Measurements from ENCODE around the gene CD55. TPM values are rescaled to one million over a fixed set of nuclear protein-coding genes. Genes with fewer than 3 reads are reported as not detected.

CD55 gene
- total RNA-seq, 4 donors from 2014 or later = 138 to 264 (median 197) TPM

GRCh38 chr1:207335138-207335537, 13.7 kb downstream of the CD55 start:
- Histone ChIP-seq H3K27ac (peak overlapping the region; percentile 29), H3K36me3 (peaks cover 58% of the 10 kb centered on the region), H3K9me3 (peaks cover 5% of the 10 kb centered on the region), H3K4me1 (peaks cover 3% of the 10 kb centered on the region), H3K4me3 (no peak overlapping the region), H3K27me3 (no peaks in the 10 kb centered on the region)
- no peak for DNase-seq (ENCODE audit: low spot score in 2 of 2)
- TF ChIP-seq POLR2A (IDR thresholded peaks at IDR 0.05) = no peak
- TF ChIP-seq, protein P1, sequence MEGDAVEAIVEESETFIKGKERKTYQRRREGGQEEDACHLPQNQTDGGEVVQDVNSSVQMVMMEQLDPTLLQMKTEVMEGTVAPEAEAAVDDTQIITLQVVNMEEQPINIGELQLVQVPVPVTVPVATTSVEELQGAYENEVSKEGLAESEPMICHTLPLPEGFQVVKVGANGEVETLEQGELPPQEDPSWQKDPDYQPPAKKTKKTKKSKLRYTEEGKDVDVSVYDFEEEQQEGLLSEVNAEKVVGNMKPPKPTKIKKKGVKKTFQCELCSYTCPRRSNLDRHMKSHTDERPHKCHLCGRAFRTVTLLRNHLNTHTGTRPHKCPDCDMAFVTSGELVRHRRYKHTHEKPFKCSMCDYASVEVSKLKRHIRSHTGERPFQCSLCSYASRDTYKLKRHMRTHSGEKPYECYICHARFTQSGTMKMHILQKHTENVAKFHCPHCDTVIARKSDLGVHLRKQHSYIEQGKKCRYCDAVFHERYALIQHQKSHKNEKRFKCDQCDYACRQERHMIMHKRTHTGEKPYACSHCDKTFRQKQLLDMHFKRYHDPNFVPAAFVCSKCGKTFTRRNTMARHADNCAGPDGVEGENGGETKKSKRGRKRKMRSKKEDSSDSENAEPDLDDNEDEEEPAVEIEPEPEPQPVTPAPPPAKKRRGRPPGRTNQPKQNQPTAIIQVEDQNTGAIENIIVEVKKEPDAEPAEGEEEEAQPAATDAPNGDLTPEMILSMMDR (IDR thresholded peaks at IDR 0.05) = no peak
- no peak for TF ChIP-seq EP300 (IDR thresholded peaks at IDR 0.05)
- no peak for TF ChIP-seq POLR2AphosphoS5 (IDR thresholded peaks at IDR 0.05)
- WGBS = 97% methylated on average over 3 of the region's 3 CpGs

- Histone ChIP-seq H3K9me3 (peaks cover 5% of the 10 kb centered on the region), H3K4me3 (no peak overlapping the region), H3K4me1 (peaks cover 3% of the 10 kb centered on the region), H3K27me3 (no peaks in the 10 kb centered on the region), H3K36me3 (peaks cover 61% of the 10 kb centered on the region), H3K27ac (peak overlapping the region; percentile 29)
- TF ChIP-seq EP300 (IDR thresholded peaks at IDR 0.05) (no peak), POLR2AphosphoS5 (IDR thresholded peaks at IDR 0.05) (peak in 2 of 3 donors; percentile 37 to 95)
- 71% methylated on average over 6 of the region's 6 CpGs for WGBS
- DNase-seq (ENCODE audit: low spot score in 2 of 2) = no peak
These were observed 14.4 kb downstream of the CD55 start for GRCh38 chr1:207335695-207336363.

DNA sequence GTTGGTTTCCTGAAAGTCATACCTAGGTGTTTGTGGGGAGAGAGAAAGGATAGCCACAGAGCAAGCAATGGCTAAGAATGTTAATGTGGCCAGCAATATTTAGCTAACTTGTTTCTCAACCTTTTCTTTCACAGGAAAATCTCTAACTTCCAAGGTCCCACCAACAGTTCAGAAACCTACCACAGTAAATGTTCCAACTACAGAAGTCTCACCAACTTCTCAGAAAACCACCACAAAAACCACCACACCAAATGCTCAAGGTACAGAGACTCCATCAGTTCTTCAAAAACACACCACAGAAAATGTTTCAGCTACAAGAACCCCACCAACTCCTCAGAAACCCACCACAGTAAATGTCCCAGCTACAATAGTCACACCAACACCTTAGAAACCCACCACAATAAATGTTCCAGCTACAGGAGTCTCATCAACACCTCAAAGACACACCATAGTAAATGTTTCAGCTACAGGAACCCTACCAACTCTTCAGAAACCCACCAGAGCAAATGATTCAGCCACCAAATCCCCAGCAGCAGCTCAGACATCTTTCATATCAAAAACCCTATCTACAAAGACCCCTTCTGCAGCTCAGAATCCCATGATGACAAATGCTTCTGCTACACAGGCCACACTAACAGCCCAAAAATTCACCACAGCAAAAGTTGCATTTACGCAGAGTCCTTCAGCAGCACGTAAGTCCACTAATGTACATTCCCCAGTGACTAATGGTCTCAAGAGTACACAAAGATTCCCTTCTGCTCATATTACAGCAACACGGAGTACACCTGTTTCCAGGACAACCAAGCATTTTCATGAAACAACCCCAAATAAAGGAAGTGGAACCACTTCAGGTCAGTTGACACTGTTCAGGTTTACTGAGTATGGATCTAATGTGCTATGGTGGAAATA, 15.3 kb downstream of the CD55 start:
- TF ChIP-seq, protein P1 (IDR thresholded peaks at IDR 0.05) = no peak
- TF ChIP-seq POLR2A (IDR thresholded peaks at IDR 0.05) (no peak), EP300 (IDR thresholded peaks at IDR 0.05) (no peak), POLR2AphosphoS5 (IDR thresholded peaks at IDR 0.05) (no peak)
- H3K9me3 ChIP-seq = peaks cover 5% of the 10 kb centered on the region
- no peaks in the 10 kb centered on the region for H3K27me3 ChIP-seq
- peaks cover 54% of the 10 kb centered on the region for H3K36me3 ChIP-seq
- WGBS = 59% methylated on average over 3 of the region's 3 CpGs
- peaks cover 3% of the 10 kb centered on the region for H3K4me1 ChIP-seq
- H3K27ac ChIP-seq = peak overlapping the region; percentile 29
- DNase-seq (ENCODE audit: low spot score in 2 of 2) = no peak
- no peak overlapping the region for H3K4me3 ChIP-seq

DNA sequence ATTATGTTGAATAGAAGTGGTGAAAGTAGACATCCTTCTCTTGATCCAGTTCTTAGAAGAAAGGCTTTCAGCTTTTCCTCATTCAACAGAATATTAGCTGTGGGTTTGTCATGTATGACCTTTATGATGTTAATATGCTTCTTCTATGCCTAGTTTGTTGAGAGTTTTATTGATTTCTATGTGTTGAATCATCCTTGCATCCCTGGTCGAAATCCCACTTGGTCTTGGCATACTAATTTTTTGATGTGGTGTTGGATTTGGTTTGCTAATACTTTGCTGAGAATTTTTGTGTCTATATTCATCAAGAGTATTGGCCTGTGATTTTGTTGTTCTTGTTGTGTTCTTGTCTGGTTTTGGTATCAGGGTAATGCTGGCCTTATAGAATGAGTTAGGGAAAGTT, 20.9 kb downstream of the CD55 start:
- WGBS = 80% methylated on average over 1 of the region's 1 CpG
- peaks cover 51% of the 10 kb centered on the region for H3K36me3 ChIP-seq
- DNase-seq (ENCODE audit: low spot score in 2 of 2) = no peak

DNA sequence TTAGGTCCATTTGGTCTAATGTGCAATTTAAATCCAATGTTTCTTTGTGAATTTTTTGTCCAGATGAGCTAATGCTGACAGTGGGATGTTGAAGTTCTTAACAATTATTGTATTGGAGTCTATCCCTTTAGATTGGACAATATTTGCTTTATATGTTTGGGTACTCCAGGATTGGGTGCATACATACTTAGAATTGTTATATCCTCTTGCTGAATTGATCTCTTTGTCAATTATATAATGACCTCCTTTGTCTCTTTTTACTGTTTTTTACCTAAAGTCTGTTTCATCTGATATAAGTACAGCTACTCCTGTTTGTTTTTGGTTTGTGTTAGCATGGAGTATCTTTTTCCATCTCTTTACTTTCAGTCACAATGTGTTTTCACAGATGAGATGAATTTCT, 22.2 kb downstream of the CD55 start:
- TF ChIP-seq POLR2AphosphoS5 (IDR thresholded peaks at IDR 0.05) (no peak), EP300 (IDR thresholded peaks at IDR 0.05) (no peak), POLR2A (IDR thresholded peaks at IDR 0.05) (no peak)
- TF ChIP-seq, protein P1 (IDR thresholded peaks at IDR 0.05) = no peak
- H3K36me3 ChIP-seq = peaks cover 54% of the 10 kb centered on the region
- no peak for DNase-seq (ENCODE audit: low spot score in 2 of 2)

More for the DNA sequence above, 20.9 kb downstream of the CD55 start:
- Histone ChIP-seq H3K9me3 (no peaks in the 10 kb centered on the region), H3K27ac (no peak overlapping the region), H3K27me3 (no peaks in the 10 kb centered on the region), H3K4me1 (peaks cover 6% of the 10 kb centered on the region), H3K4me3 (no peak overlapping the region)
- no peak for TF ChIP-seq POLR2AphosphoS5 (IDR thresholded peaks at IDR 0.05)
- no peak for TF ChIP-seq POLR2A (IDR thresholded peaks at IDR 0.05)
- TF ChIP-seq, protein P1 (IDR thresholded peaks at IDR 0.05) = no peak
- TF ChIP-seq EP300 (IDR thresholded peaks at IDR 0.05) = no peak

More for the DNA sequence above, 22.2 kb downstream of the CD55 start:
- Histone ChIP-seq H3K9me3 (peaks cover under 1% of the 10 kb centered on the region), H3K27me3 (no peaks in the 10 kb centered on the region), H3K27ac (no peak overlapping the region), H3K4me3 (no peak overlapping the region), H3K4me1 (peaks cover 6% of the 10 kb centered on the region)

All from suprapubic skin (tissue), 4 donors.